KMS-11 (cell line): ENCODE data around the gene TCF15.

ENCODE experiments used
- H2AFZ ChIP-seq: fragments of 200-600 bp; sonication (generic); 2 replicates; pipeline ENCODE4 v1.6.1; 2016; ENCODE audit warnings: antibody characterized with exemption, mixed run types, low read depth
- H3K27ac ChIP-seq: fragments of 200-600 bp; sonication (generic); 2 replicates; pipeline ENCODE4 v1.6.1; 2016; ENCODE audit warnings: mild to moderate bottlenecking, mixed run types
- H3K27me3 ChIP-seq: fragments of 200-600 bp; sonication (generic); 2 replicates; pipeline ENCODE4 v1.6.1; 2017; ENCODE audit warnings: mild to moderate bottlenecking, low read depth, mixed run types, moderate library complexity; ENCODE audit not compliant: insufficient read depth
- H3K36me3 ChIP-seq: fragments of 200-600 bp; sonication (generic); 2 replicates; pipeline ENCODE4 v1.6.1; 2017; ENCODE audit warnings: mild to moderate bottlenecking, mixed run types; ENCODE audit not compliant: insufficient read depth
- H3K4me1 ChIP-seq: fragments of 200-600 bp; sonication (generic); 2 replicates; pipeline ENCODE4 v1.6.1; 2016; ENCODE audit warnings: mild to moderate bottlenecking, low read depth, mixed run types; ENCODE audit not compliant: poor library complexity, severe bottlenecking
- H3K4me2 ChIP-seq: fragments of 200-600 bp; sonication (generic); 2 replicates; pipeline ENCODE4 v1.7.0; 2016; ENCODE audit warnings: mild to moderate bottlenecking, mixed run types
- H3K4me3 ChIP-seq: fragments of 200-600 bp; sonication (generic); IDR thresholded peaks from 2 replicates; pipeline ENCODE4 v1.6.1; 2017; ENCODE audit warnings: low read depth, low read length, mixed read lengths; ENCODE audit not compliant: insufficient read depth
- H3K79me2 ChIP-seq: fragments of 200-600 bp; sonication (generic); 2 replicates; pipeline ENCODE4 v1.6.1; 2016; ENCODE audit warnings: low read depth, mixed run types; ENCODE audit not compliant: insufficient read depth
- H3K9ac ChIP-seq: fragments of 200-600 bp; sonication (generic); 2 replicates; pipeline ENCODE4 v1.6.1; 2016; ENCODE audit warnings: mild to moderate bottlenecking, mixed run types
- H4K20me1 ChIP-seq: fragments of 200-600 bp; sonication (generic); 2 replicates; pipeline ENCODE4 v1.6.1; 2016; ENCODE audit warnings: mild to moderate bottlenecking, mixed run types; ENCODE audit not compliant: insufficient read depth
- CTCF ChIP-seq: fragments of 200-600 bp; sonication (generic); conservative IDR thresholded peaks from 2 replicates; pipeline ENCODE4 v1.6.1; 2017; ENCODE audit warnings: low read depth, mild to moderate bottlenecking, antibody characterized with exemption, low read length, moderate library complexity, mixed read lengths

TCF15 gene

GRCh38 chr20:637559-637958, 27.4 kb upstream of the TCF15 start:
- no peaks in the 10 kb centered on the region for H3K27me3 ChIP-seq
- no peaks in the 10 kb centered on the region for H3K79me2 ChIP-seq
- no peak overlapping the region for H3K4me3 ChIP-seq
- H3K27ac ChIP-seq = no peak overlapping the region
- H4K20me1 ChIP-seq = no peaks in the 10 kb centered on the region
- no peak for TF ChIP-seq CTCF
- no peak overlapping the region for H3K9ac ChIP-seq
- no peak overlapping the region for H3K4me2 ChIP-seq
- no peaks in the 10 kb centered on the region for H3K36me3 ChIP-seq
- no peaks in the 10 kb centered on the region for H3K4me1 ChIP-seq
- H2AFZ ChIP-seq = no peak overlapping the region

DNA sequence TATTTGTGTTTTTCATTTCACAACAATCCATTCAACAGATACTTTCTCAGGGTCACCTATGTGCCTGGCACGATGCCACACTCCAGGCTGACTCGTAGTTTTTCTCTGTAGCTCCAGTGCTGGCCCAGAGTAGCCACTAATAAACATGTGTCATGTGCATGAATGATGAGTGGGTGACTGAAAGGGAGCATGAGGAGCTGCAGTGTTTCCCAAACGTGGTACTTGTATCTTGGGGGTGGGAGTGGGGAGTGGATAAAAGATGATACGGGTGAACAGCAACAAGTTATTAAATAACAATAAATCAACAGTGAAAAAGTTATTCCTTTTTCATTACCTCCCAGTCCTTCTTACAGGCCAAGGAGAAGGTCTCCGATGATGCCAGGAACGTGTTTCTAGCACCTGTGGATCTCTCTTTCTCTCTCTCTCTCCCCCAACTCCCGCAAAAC, 25.8 kb upstream of the TCF15 start:
- no peak for TF ChIP-seq CTCF
- Histone ChIP-seq H3K4me3 (no peak overlapping the region), H3K4me2 (no peak overlapping the region), H3K9ac (no peak overlapping the region), H3K79me2 (no peaks in the 10 kb centered on the region), H3K36me3 (no peaks in the 10 kb centered on the region), H3K4me1 (no peaks in the 10 kb centered on the region), H4K20me1 (no peaks in the 10 kb centered on the region), H2AFZ (no peak overlapping the region), H3K27me3 (no peaks in the 10 kb centered on the region), H3K27ac (no peak overlapping the region)

DNA sequence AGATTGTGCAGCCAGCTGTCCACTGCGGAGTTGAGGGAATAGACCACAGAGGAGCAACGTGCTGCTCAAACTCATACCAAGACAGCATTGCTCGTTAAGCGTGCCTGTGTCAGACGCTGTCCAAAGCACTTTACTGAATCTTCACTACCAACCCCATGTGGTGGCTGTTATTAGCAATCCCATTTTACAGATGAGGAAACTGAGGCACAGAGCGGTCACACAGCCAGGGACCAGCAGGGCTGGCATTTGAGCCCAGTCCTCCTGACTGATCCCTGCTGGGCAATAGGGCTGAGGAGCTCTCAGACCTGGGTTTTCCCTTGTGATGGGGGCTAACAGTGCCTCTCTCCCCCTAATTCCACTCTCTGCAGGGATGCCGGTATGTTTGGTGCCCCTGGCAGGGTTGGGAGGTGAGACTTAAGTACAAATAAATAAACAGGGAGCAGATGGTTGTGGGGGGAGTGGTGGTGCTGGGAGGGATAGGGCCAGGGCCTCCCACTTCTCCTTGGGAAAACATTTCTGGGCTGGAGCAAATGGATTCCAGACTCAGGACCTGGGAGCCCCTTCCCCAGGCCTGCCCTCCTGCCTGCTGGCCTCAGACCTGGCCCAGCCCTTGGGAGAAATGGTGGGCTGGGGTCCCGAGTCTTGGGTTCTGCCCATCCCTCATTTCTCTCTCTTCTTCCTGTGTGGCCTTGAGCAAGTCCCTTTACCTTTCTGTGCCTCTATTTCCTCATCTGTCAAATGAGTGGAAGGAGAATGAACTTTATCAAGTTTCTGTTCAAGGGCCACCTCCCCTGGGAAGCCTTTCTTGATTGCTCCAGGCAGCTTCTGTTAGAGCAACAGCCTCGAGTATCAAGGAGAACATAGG, 25.2 kb upstream of the TCF15 start:
- H4K20me1 ChIP-seq = no peaks in the 10 kb centered on the region
- no peak overlapping the region for H3K9ac ChIP-seq
- no peaks in the 10 kb centered on the region for H3K79me2 ChIP-seq
- no peak overlapping the region for H3K4me3 ChIP-seq
- no peaks in the 10 kb centered on the region for H3K36me3 ChIP-seq
- no peak overlapping the region for H3K27ac ChIP-seq
- H3K27me3 ChIP-seq = no peaks in the 10 kb centered on the region
- no peaks in the 10 kb centered on the region for H3K4me1 ChIP-seq
- H3K4me2 ChIP-seq = no peak overlapping the region
- TF ChIP-seq CTCF = no peak
- H2AFZ ChIP-seq = no peak overlapping the region

DNA sequence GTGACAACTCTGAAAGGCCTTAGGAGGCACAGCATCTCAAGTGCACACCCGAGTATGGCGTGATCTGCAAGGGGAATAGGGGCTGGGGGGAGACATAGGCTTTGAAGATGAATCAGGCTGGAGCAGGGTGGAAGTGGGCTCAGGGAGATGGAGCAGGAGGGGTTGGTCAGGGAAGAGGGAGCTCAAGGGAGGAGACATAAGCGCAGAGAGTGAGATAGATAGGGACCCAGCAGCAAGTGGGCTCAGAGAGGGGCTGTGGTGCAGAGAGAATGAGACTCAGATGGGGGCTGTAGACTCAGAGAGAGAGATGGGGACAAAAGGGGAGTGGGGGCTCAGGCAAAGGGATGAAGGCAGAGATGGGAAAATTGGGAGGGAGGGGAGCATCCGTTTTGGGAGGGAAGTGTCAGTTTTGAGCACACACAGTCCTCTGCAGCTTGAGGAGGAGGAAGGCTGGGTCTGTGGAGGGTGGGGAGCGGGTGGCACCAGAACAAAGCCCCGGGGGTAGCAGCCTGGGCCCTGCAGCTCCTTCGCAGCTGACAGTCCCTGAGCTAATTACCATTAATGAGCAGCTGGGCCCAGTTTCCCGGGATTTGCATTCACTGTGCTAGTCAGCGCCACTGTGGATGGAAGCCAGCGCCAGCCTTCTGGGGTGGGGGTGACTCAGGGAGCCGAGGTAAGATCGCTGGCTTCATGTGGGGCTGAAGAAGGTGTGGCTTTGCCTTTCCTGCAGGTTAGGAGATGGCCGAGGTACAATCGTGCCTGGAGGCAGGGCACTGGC, 24.2 kb upstream of the TCF15 start:
- no peaks in the 10 kb centered on the region for H3K4me1 ChIP-seq
- no peak overlapping the region for H3K4me3 ChIP-seq
- H2AFZ ChIP-seq = no peak overlapping the region
- no peaks in the 10 kb centered on the region for H3K27me3 ChIP-seq
- no peak for TF ChIP-seq CTCF
- no peak overlapping the region for H3K27ac ChIP-seq
- H3K36me3 ChIP-seq = no peaks in the 10 kb centered on the region
- no peak overlapping the region for H3K4me2 ChIP-seq
- no peak overlapping the region for H3K9ac ChIP-seq
- H3K79me2 ChIP-seq = no peaks in the 10 kb centered on the region
- H4K20me1 ChIP-seq = no peaks in the 10 kb centered on the region
